Adrenal gland (tissue), 12 donors: ENCODE measurements around the gene ZNF230. TPM values are rescaled to one million over a fixed set of nuclear protein-coding genes. Genes with fewer than 3 reads are reported as not detected.

ENCODE experiments used
- DNase-seq, 7 donors: peaks; one replicate each; pipeline ENCODE4 v3.0.0-alpha.2; 2019 to 2020
- H3K27ac ChIP-seq, 5 donors: fragments of 200-600 bp; sonication (generic) in 4 of 5; 1 replicate in 3 of 5; 2 replicates in 2 of 5; pipeline versions ENCODE4 v1.5.1 to v1.8.0; 2016 to 2020; ENCODE audit warnings: mild to moderate bottlenecking in 1 of 5
- H3K27me3 ChIP-seq: fragments of 200-600 bp; 2 replicates; pipeline ENCODE4 v1.8.0; 2021
- H3K36me3 ChIP-seq, 2 donors: fragments of 200-600 bp; replicated peaks in 1 of 2; 1 replicate in 1 of 2; 2 replicates in 1 of 2; pipeline versions ENCODE4 v1.5.1 to v1.8.0; 2018 to 2022
- H3K4me1 ChIP-seq, 2 donors: fragments of 200-600 bp; replicated peaks in 1 of 2; 1 replicate in 1 of 2; 2 replicates in 1 of 2; pipeline versions ENCODE4 v1.5.1 to v1.8.0; 2018 to 2021
- H3K4me3 ChIP-seq, 4 donors: fragments of 200-600 bp; sonication (generic) in 3 of 4; one replicate each; pipeline ENCODE4 v1.5.1; 2016 to 2018
- H3K9me3 ChIP-seq, 3 donors: fragments of 200-600 bp; sonication (generic) in 1 of 3; replicated peaks in 1 of 3; 1 replicate in 2 of 3; 2 replicates in 1 of 3; pipeline versions ENCODE4 v1.5.1 to v1.8.0; 2016 to 2021
- CTCF ChIP-seq, 6 experiments: fragments of 450-650 bp in 4 of 6; fragments of 200-600 bp in 2 of 6; sonication (generic) in 1 of 6; IDR thresholded peaks; 1 replicate in 5 of 6; 2 replicates in 1 of 6; pipeline versions ENCODE4 v1.5.1 to v1.8.0; 2016 to 2021; ENCODE audit warnings: antibody characterized with exemption in 6 of 6, mild to moderate bottlenecking in 2 of 6, moderate library complexity in 1 of 6
- POLR2A ChIP-seq, 2 donors: fragments of 450-650 bp; IDR thresholded peaks; one replicate each; pipeline ENCODE4 v1.6.1; 2017; ENCODE audit warnings: antibody characterized with exemption in 2 of 2, mild to moderate bottlenecking in 2 of 2, moderate library complexity in 1 of 2
- WGBS, 4 donors: extraction: QIAGEN DNeasy Blood & Tissue Kit in 2 of 4; methylation state at CpG; one replicate each; pipeline versions ENCODE4 v1.1.5 to v1.1.7; 2013 to 2017; 5-methylcytosine and 5-hydroxymethylcytosine counted together
- intact Hi-C, 2 donors: fragments of 100-400 bp; cut with DNase I; formaldehyde crosslinking; loops; one replicate each; pipeline versions ENCODE4 v1.14.1 to v1.15.0; 2022 to 2023
- polyA plus RNA-seq, 3 donors: library from polyadenylated mRNA; stranded (reverse); fragments of 200-250 nt in 2 of 3; fragments of 350-450 nt in 1 of 3; fragmentation: Illumina TruSeq in 1 of 3; extraction: RNeasy Lipid Tissue Mini Kit (QIAGEN cat#74804) in 1 of 3; gene quantifications; one replicate each; pipeline ENCODE4 v1.2.3, GENCODE V29; 2013 to 2014
- total RNA-seq, 9 donors: library from RNA; depleted of rRNA in 4 of 9; stranded (reverse); fragments of >200 nt in 4 of 9; fragments of 120-200 nt in 1 of 9; fragmentation: NEBNext Ultra II Directional in 1 of 9; extraction: Animal tissue kit (Norgen Biotek cat#: 25700) in 1 of 9; gene quantifications; one replicate each; pipeline versions ENCODE4 v1.1.0 to v1.2.4, GENCODE V29; 2013 to 2023
- donor health status: healthy with polysubstance abuse.
- donor health status: Bipolar disorder and iron deficiency.
- donor health status: DM: yes; HTN: yes; CAD: no.
- donor health status: DM: no; HTN: no; CAD: no.
- donor health status: DM: no; HTN: no; CAD: no.
- donor health status: DM: yes; HTN: yes; CAD: no.

Gene ZNF230
- total and polyA plus RNA-seq, 12 donors, result 1.4 to 6.1 (median 3.7) TPM

- H3K27me3 ChIP-seq, result no peaks in the 10 kb centered on the region
- no peak for TF ChIP-seq POLR2A (IDR thresholded peaks at IDR 0.05)
- no peak for TF ChIP-seq CTCF (IDR thresholded peaks at IDR 0.05)
- H3K36me3 ChIP-seq, result peaks cover 0 to 7% of the 10 kb centered on the region in 2 donors
- H3K4me3 ChIP-seq, result peak overlapping the region in 3 of 4 donors; percentile 44 to 80 (median 56)
- DNase-seq, result peak in 4 of 7 donors; percentile 16 to 28 (median 22)
- H3K27ac ChIP-seq, result peak overlapping the region in 2 of 5 donors; percentile 71 to 88
- H3K9me3 ChIP-seq, result no peaks in the 10 kb centered on the region
- 2 to 3% (median 3%) methylated on average over 5 to 15 of the region's 15 CpGs for WGBS, 4 donors
- intact Hi-C loops, result no loop called here
- H3K4me1 ChIP-seq, result peaks cover 3 to 13% of the 10 kb centered on the region in 2 donors
Observed at GRCh38 chr19:44003461-44004009, 778 bp downstream of the ZNF230 start.

- Histone ChIP-seq H3K4me3 (no peak overlapping the region), H3K4me1 (peaks cover 3 to 13% of the 10 kb centered on the region in 2 donors), H3K36me3 (peaks cover 4 to 32% of the 10 kb centered on the region in 2 donors), H3K27me3 (no peaks in the 10 kb centered on the region), H3K9me3 (peaks cover 0 to 18% (median 0%) of the 10 kb centered on the region in 3 donors), H3K27ac (no peak overlapping the region)
- WGBS, 4 donors, result 77 to 89% (median 78%) methylated on average over 1 of the region's 1 CpG
- no peak for TF ChIP-seq CTCF (IDR thresholded peaks at IDR 0.05)
- intact Hi-C loops, result no loop called here
- DNase-seq, result no peak
Observed at GRCh38 chr19:44005973-44006372, 3.2 kb downstream of the ZNF230 start.

- TF ChIP-seq CTCF (IDR thresholded peaks at IDR 0.05) (no peak), POLR2A (IDR thresholded peaks at IDR 0.05) (no peak)
- WGBS, 4 donors, result 97 to 100% (median 97%) methylated on average over 6 of the region's 6 CpGs
- intact Hi-C loops, result no loop called here
- H3K27me3 ChIP-seq, result no peaks in the 10 kb centered on the region
- H3K9me3 ChIP-seq, result peaks cover 0 to 24% (median 0%) of the 10 kb centered on the region in 3 donors
- no peak overlapping the region for H3K27ac ChIP-seq
- H3K36me3 ChIP-seq, result peaks cover 4 to 32% of the 10 kb centered on the region in 2 donors
- DNase-seq, result no peak
- H3K4me3 ChIP-seq, result no peak overlapping the region
- H3K4me1 ChIP-seq, result peaks cover 0 to 9% of the 10 kb centered on the region in 2 donors
Observed at GRCh38 chr19:44007473-44007872, 4.7 kb downstream of the ZNF230 start.

- Histone ChIP-seq H3K4me3 (peak overlapping the region in 1 of 4 donors; percentile 12), H3K27ac (no peak overlapping the region), H3K4me1 (no peaks in the 10 kb centered on the region), H3K9me3 (peaks cover 0 to 24% (median 0%) of the 10 kb centered on the region in 3 donors), H3K36me3 (peaks cover 4 to 32% of the 10 kb centered on the region in 2 donors), H3K27me3 (no peaks in the 10 kb centered on the region)
- intact Hi-C loops, result no loop called here
- TF ChIP-seq CTCF (IDR thresholded peaks at IDR 0.05), result no peak
- TF ChIP-seq POLR2A (IDR thresholded peaks at IDR 0.05), result no peak
- WGBS, 4 donors, result 96 to 99% (median 97%) methylated on average over 5 of the region's 5 CpGs
- DNase-seq, result no peak
Observed at GRCh38 chr19:44010468-44010867, 7.7 kb downstream of the ZNF230 start.
